ENCODE measurements around the gene WDR70. TPM values are rescaled to one million over a fixed set of nuclear protein-coding genes. Genes with fewer than 3 reads are reported as not detected.

Gene WDR70
- total RNA-seq, 2 experiments from 2014 or later = 24.5 to 34.6 TPM

DNA sequence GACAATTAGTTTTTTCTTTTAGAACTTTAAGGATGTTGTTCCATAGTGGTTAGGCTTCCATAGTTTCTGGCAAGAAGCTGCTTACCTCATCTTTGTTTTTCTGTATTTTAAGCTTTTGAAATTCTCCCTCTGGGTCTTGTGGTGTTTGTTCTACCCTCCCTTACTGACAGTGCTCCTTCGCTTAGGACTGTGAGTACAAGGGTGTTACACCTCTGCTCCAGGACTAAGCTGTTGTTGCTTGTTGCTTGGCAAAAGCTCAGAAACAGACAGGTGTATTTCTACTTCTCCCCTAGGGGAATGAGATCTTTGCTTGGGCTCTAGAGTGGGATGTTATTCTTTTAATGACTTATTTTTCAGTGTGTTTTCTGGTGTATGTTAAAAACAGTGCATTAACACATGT, 225.2 kb downstream of the WDR70 start:
- H3K4me3 Mint-ChIP-seq = no peak overlapping the region
- H3K27ac Mint-ChIP-seq = no peak overlapping the region
- intact Hi-C loops (cut with DNase I, micrococcal nuclease) = no loop called here
- no peak overlapping the region for H3K27ac ChIP-seq (ENCODE audit: low read depth in 1 of 2, low read length in 2 of 2)
- H3K36me3 Mint-ChIP-seq (ENCODE audit: low read depth) = peaks cover 70% of the 10 kb centered on the region
- CTCF ChIA-PET = no interaction called here
- TF ChIP-seq, protein P1, sequence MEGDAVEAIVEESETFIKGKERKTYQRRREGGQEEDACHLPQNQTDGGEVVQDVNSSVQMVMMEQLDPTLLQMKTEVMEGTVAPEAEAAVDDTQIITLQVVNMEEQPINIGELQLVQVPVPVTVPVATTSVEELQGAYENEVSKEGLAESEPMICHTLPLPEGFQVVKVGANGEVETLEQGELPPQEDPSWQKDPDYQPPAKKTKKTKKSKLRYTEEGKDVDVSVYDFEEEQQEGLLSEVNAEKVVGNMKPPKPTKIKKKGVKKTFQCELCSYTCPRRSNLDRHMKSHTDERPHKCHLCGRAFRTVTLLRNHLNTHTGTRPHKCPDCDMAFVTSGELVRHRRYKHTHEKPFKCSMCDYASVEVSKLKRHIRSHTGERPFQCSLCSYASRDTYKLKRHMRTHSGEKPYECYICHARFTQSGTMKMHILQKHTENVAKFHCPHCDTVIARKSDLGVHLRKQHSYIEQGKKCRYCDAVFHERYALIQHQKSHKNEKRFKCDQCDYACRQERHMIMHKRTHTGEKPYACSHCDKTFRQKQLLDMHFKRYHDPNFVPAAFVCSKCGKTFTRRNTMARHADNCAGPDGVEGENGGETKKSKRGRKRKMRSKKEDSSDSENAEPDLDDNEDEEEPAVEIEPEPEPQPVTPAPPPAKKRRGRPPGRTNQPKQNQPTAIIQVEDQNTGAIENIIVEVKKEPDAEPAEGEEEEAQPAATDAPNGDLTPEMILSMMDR (IDR thresholded peaks at IDR 0.05) = no peak
- peaks cover 4% of the 10 kb centered on the region for H3K36me3 ChIP-seq (ENCODE audit: insufficient read depth, low read length)
- peaks cover 8 to 9% of the 10 kb centered on the region in 2 experiments for H3K9me3 ChIP-seq (ENCODE audit: control insufficient read depth in 1 of 2, insufficient read depth in 1 of 2, low read length in 2 of 2)
- ATAC-seq (ENCODE audit: poor library complexity) = no peak
- no peaks in the 10 kb centered on the region for H3K27me3 ChIP-seq (ENCODE audit: control insufficient read depth in 1 of 2, insufficient read depth in 2 of 2, low read length in 2 of 2)
- no peak overlapping the region for H3K4me3 ChIP-seq (ENCODE audit: low read length)
- H3K27me3 Mint-ChIP-seq = no peaks in the 10 kb centered on the region
- no peaks in the 10 kb centered on the region for H3K4me1 ChIP-seq (ENCODE audit: insufficient read depth, low read length)
- no peak for DNase-seq
- H3K9me3 Mint-ChIP-seq = no peaks in the 10 kb centered on the region
- POLR2A ChIA-PET = interaction anchor here (0.6 kb wide), 1 partner anchor 92 kb away, joined by 4 read pairs; no protein-coding TSS in a partner anchor
- H3K4me1 Mint-ChIP-seq (ENCODE audit: low read depth) = no peaks in the 10 kb centered on the region

GRCh38 chr5:37606148-37606547, 227.0 kb downstream of the WDR70 start:
- no peaks in the 10 kb centered on the region for H3K27me3 ChIP-seq (ENCODE audit: control insufficient read depth in 1 of 2, insufficient read depth in 2 of 2, low read length in 2 of 2)
- no peak for DNase-seq
- H3K4me1 Mint-ChIP-seq (ENCODE audit: low read depth) = no peaks in the 10 kb centered on the region
- no peak overlapping the region for H3K4me3 ChIP-seq (ENCODE audit: low read length)
- H3K27ac Mint-ChIP-seq = no peak overlapping the region
- H3K27ac ChIP-seq (ENCODE audit: low read depth in 1 of 2, low read length in 2 of 2) = no peak overlapping the region
- intact Hi-C loops (cut with DNase I, micrococcal nuclease) = no loop called here
- peaks cover 4% of the 10 kb centered on the region for H3K36me3 ChIP-seq (ENCODE audit: insufficient read depth, low read length)
- H3K4me1 ChIP-seq (ENCODE audit: insufficient read depth, low read length) = no peaks in the 10 kb centered on the region
- H3K9me3 Mint-ChIP-seq = no peaks in the 10 kb centered on the region
- H3K4me3 Mint-ChIP-seq = no peak overlapping the region
- H3K9me3 ChIP-seq (ENCODE audit: control insufficient read depth in 1 of 2, insufficient read depth in 1 of 2, low read length in 2 of 2) = peaks cover 0 to 2% of the 10 kb centered on the region in 2 experiments
- no peaks in the 10 kb centered on the region for H3K27me3 Mint-ChIP-seq
- H3K36me3 Mint-ChIP-seq (ENCODE audit: low read depth) = peaks cover 70% of the 10 kb centered on the region
- TF ChIP-seq, protein P1 (IDR thresholded peaks at IDR 0.05) = no peak
- ATAC-seq (ENCODE audit: poor library complexity) = no peak
- ChIA-PET POLR2A (no interaction called here), CTCF (no interaction called here)

DNA sequence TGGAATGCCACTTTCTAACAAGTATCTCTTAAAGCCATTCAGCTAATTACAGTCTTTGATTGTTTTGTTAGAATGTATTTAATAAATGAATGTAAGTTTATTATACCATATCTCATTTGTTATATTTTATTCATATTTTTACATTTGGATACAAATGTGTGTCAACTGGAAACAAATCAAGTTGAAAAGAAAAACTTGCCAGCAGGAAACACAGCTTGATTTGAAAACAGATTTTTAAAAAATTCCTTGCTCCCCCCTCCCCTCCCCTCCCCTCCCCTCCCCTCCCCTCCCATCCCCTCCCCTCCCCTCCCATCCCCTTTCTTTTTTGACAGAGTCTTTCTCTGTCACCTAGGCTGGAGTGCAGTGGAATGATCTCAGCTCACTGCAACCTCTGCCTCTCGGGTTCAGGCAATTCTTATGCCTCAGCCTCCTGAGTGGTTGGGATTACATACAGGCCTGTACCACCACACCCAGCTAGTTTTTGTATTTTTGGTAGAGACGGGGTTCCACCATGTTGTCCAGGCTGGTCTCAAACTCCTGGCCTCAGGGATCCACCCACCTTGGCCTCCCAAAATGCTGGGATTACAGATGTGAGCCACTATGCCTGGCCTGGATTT, 227.6 kb downstream of the WDR70 start:
- no peak for DNase-seq
- intact Hi-C loops (cut with DNase I, micrococcal nuclease) = no loop called here
- H3K4me3 Mint-ChIP-seq = no peak overlapping the region
- ChIA-PET POLR2A (no interaction called here), CTCF (no interaction called here)
- TF ChIP-seq, protein P1 (IDR thresholded peaks at IDR 0.05) = no peak
- no peaks in the 10 kb centered on the region for H3K27me3 ChIP-seq (ENCODE audit: control insufficient read depth in 1 of 2, insufficient read depth in 2 of 2, low read length in 2 of 2)
- H3K36me3 ChIP-seq (ENCODE audit: insufficient read depth, low read length) = peaks cover 4% of the 10 kb centered on the region
- no peak overlapping the region for H3K27ac Mint-ChIP-seq
- H3K4me1 ChIP-seq (ENCODE audit: insufficient read depth, low read length) = no peaks in the 10 kb centered on the region
- peaks cover 66% of the 10 kb centered on the region for H3K36me3 Mint-ChIP-seq (ENCODE audit: low read depth)
- no peaks in the 10 kb centered on the region for H3K9me3 Mint-ChIP-seq
- H3K27me3 Mint-ChIP-seq = no peaks in the 10 kb centered on the region
- no peak overlapping the region for H3K27ac ChIP-seq (ENCODE audit: low read depth in 1 of 2, low read length in 2 of 2)
- no peak overlapping the region for H3K4me3 ChIP-seq (ENCODE audit: low read length)
- no peaks in the 10 kb centered on the region for H3K4me1 Mint-ChIP-seq (ENCODE audit: low read depth)
- H3K9me3 ChIP-seq (ENCODE audit: control insufficient read depth in 1 of 2, insufficient read depth in 1 of 2, low read length in 2 of 2) = no peaks in the 10 kb centered on the region
- no peak for ATAC-seq (ENCODE audit: poor library complexity)
